Loucy (cell line): ENCODE measurements around the gene TOR1AIP2.

Source experiments
- H2AFZ ChIP-seq: fragments of 200-600 bp; sonication (generic); 2 replicates; pipeline ENCODE4 v1.6.0; 2016; ENCODE audit warnings: antibody characterized with exemption, mild to moderate bottlenecking, low read length, moderate library complexity
- H3F3A ChIP-seq: fragments of 200-600 bp; 2 replicates; pipeline ENCODE4 v1.6.0; 2016; ENCODE audit warnings: antibody characterized with exemption, low read depth, mild to moderate bottlenecking
- H3K27me3 ChIP-seq: fragments of 200-600 bp; sonication (generic); 2 replicates; pipeline ENCODE4 v1.6.1; 2014; ENCODE audit warnings: low read length, mild to moderate bottlenecking; ENCODE audit not compliant: insufficient read depth, poor library complexity, severe bottlenecking
- H3K36me3 ChIP-seq: fragments of 200-600 bp; sonication (generic); 2 replicates; pipeline ENCODE4 v1.6.1; 2016; ENCODE audit warnings: low read length; ENCODE audit not compliant: insufficient read depth
- H3K4me1 ChIP-seq: fragments of 200-600 bp; sonication (generic); 2 replicates; pipeline ENCODE4 v1.5.1; 2014; ENCODE audit warnings: low read length, mild to moderate bottlenecking; ENCODE audit not compliant: insufficient read depth, poor library complexity, severe bottlenecking
- H3K4me2 ChIP-seq: fragments of 200-600 bp; sonication (generic); 2 replicates; pipeline ENCODE4 v1.6.0; 2014; ENCODE audit warnings: antibody characterized with exemption, low read length, low read depth, mild to moderate bottlenecking; ENCODE audit not compliant: poor library complexity, severe bottlenecking
- H3K4me3 ChIP-seq: fragments of 200-600 bp; sonication (generic); 2 replicates; pipeline ENCODE4 v1.5.1; 2014; ENCODE audit warnings: low read length, mild to moderate bottlenecking, mixed read lengths; ENCODE audit not compliant: poor library complexity, severe bottlenecking
- H3K79me2 ChIP-seq: fragments of 200-600 bp; sonication (generic); 2 replicates; pipeline ENCODE4 v1.6.1; 2014; ENCODE audit warnings: low read length; ENCODE audit not compliant: insufficient read depth
- H3K9ac ChIP-seq: fragments of 200-600 bp; sonication (generic); 2 replicates; pipeline ENCODE4 v1.6.0; 2014; ENCODE audit warnings: mild to moderate bottlenecking, low read depth, low read length, moderate library complexity; ENCODE audit not compliant: poor library complexity, severe bottlenecking
- H3K9me2 ChIP-seq: fragments of 200-600 bp; sonication (generic); replicated peaks from 2 replicates; pipeline ENCODE4 v1.6.1; 2016; ENCODE audit warnings: low read depth, low read length, mixed read lengths
- H3K9me3 ChIP-seq: fragments of 200-600 bp; sonication (generic); 2 replicates; pipeline ENCODE4 v1.6.1; 2014; ENCODE audit warnings: mild to moderate bottlenecking, antibody characterized with exemption, low read length, low read depth; ENCODE audit not compliant: insufficient read depth
- H4K20me1 ChIP-seq: fragments of 200-600 bp; sonication (generic); 2 replicates; pipeline ENCODE4 v1.6.0; 2014; ENCODE audit warnings: antibody characterized with exemption, low read length, mild to moderate bottlenecking; ENCODE audit not compliant: insufficient read depth, poor library complexity, severe bottlenecking
- CTCF ChIP-seq: fragments of 200-600 bp; sonication (generic); conservative IDR thresholded peaks from 2 replicates; pipeline ENCODE4 v1.5.1; 2014; ENCODE audit warnings: mild to moderate bottlenecking, antibody characterized with exemption, low read length
- EZH2phosphoT487 ChIP-seq: fragments of 200-600 bp; IDR thresholded peaks from 2 replicates; pipeline ENCODE4 v1.6.1; 2018; ENCODE audit warnings: antibody characterized with exemption, mild to moderate bottlenecking, moderate library complexity, borderline replicate concordance

TOR1AIP2 gene

GRCh38 chr1:179803918-179804317 lies 73.7 kb downstream of the TOR1AIP2 start:
- H3K9me2 ChIP-seq, result no peaks in the 10 kb centered on the region
- H3F3A ChIP-seq, result no peaks in the 10 kb centered on the region
- no peak overlapping the region for H3K9ac ChIP-seq
- no peaks in the 10 kb centered on the region for H3K9me3 ChIP-seq
- no peak for TF ChIP-seq EZH2phosphoT487
- no peak for TF ChIP-seq CTCF
- H4K20me1 ChIP-seq, result no peaks in the 10 kb centered on the region
- H3K79me2 ChIP-seq, result no peaks in the 10 kb centered on the region
- H3K36me3 ChIP-seq, result no peaks in the 10 kb centered on the region
- no peaks in the 10 kb centered on the region for H3K27me3 ChIP-seq
- no peak overlapping the region for H3K4me2 ChIP-seq
- H3K4me3 ChIP-seq, result no peak overlapping the region
- no peak overlapping the region for H2AFZ ChIP-seq
- peaks cover 7% of the 10 kb centered on the region for H3K4me1 ChIP-seq

GRCh38 chr1:179803104-179803503 lies 74.5 kb downstream of the TOR1AIP2 start:
- no peaks in the 10 kb centered on the region for H3K9me3 ChIP-seq
- no peaks in the 10 kb centered on the region for H3K79me2 ChIP-seq
- no peaks in the 10 kb centered on the region for H4K20me1 ChIP-seq
- H3K9me2 ChIP-seq, result no peaks in the 10 kb centered on the region
- peaks cover 7% of the 10 kb centered on the region for H3K4me1 ChIP-seq
- no peak for TF ChIP-seq CTCF
- no peak for TF ChIP-seq EZH2phosphoT487
- H3K36me3 ChIP-seq, result no peaks in the 10 kb centered on the region
- no peak overlapping the region for H3K4me2 ChIP-seq
- no peaks in the 10 kb centered on the region for H3K27me3 ChIP-seq
- no peak overlapping the region for H2AFZ ChIP-seq
- H3K4me3 ChIP-seq, result no peak overlapping the region
- no peak overlapping the region for H3K9ac ChIP-seq
- H3F3A ChIP-seq, result no peaks in the 10 kb centered on the region

- Histone ChIP-seq H2AFZ (no peak overlapping the region), H3K27me3 (no peaks in the 10 kb centered on the region), H4K20me1 (no peaks in the 10 kb centered on the region), H3K9ac (no peak overlapping the region), H3F3A (no peaks in the 10 kb centered on the region), H3K9me2 (no peaks in the 10 kb centered on the region), H3K79me2 (no peaks in the 10 kb centered on the region), H3K36me3 (no peaks in the 10 kb centered on the region), H3K4me2 (no peak overlapping the region), H3K4me3 (no peak overlapping the region), H3K9me3 (no peaks in the 10 kb centered on the region), H3K4me1 (no peaks in the 10 kb centered on the region)
- TF ChIP-seq CTCF (no peak), EZH2phosphoT487 (no peak)
These were observed 77.1 kb downstream of the TOR1AIP2 start for GRCh38 chr1:179800481-179800880.
